Peyer's patch (tissue), 4 donors: ENCODE measurements around the gene SLC11A1. TPM values are rescaled to one million over a fixed set of nuclear protein-coding genes. Genes with fewer than 3 reads are reported as not detected.

ENCODE experiments used
- DNase-seq, 3 donors: peaks; one replicate each; pipeline ENCODE4 v3.0.0-alpha.2; 2017 to 2019
- H3K27ac ChIP-seq, 4 donors: fragments of 200-600 bp; sonication (generic); one replicate each; pipeline ENCODE4 v1.5.1; 2016 to 2019
- H3K27me3 ChIP-seq, 2 donors: fragments of 200-600 bp; sonication (generic); one replicate each; pipeline ENCODE4 v1.5.1; 2019
- H3K36me3 ChIP-seq, 3 donors: fragments of 200-600 bp; sonication (generic); one replicate each; pipeline ENCODE4 v1.5.1; 2016 to 2019
- H3K4me1 ChIP-seq, 4 donors: fragments of 200-600 bp; sonication (generic); one replicate each; pipeline ENCODE4 v1.5.1; 2016 to 2019
- H3K4me3 ChIP-seq, 4 donors: fragments of 200-600 bp; sonication (generic); 1 replicate in 3 of 4; 2 replicates in 1 of 4; pipeline ENCODE4 v1.5.1; 2016 to 2019; ENCODE audit warnings: mild to moderate bottlenecking in 1 of 4
- H3K9me3 ChIP-seq, 4 donors: fragments of 200-600 bp; sonication (generic); one replicate each; pipeline ENCODE4 v1.5.1; 2016 to 2019; ENCODE audit warnings: mild to moderate bottlenecking in 1 of 4
- POLR2A ChIP-seq, 2 donors: fragments of 450-650 bp; IDR thresholded peaks; one replicate each; pipeline ENCODE4 v1.5.1; 2017; ENCODE audit warnings: antibody characterized with exemption in 2 of 2, mild to moderate bottlenecking in 2 of 2, moderate library complexity in 2 of 2
- total RNA-seq, 4 donors: library from RNA; depleted of rRNA; stranded (reverse); fragments of >200 nt; gene quantifications; one replicate each; pipeline ENCODE4 v1.1.0, GENCODE V29; 2016
- TF ChIP-seq, protein P1 (sequence below), 6 experiments: fragments of 450-650 bp in 4 of 6; fragments of 200-600 bp in 2 of 6; sonication (generic) in 1 of 6; IDR thresholded peaks; one replicate each; pipeline ENCODE4 v1.5.1; 2017 to 2019; ENCODE audit warnings: antibody characterized with exemption in 6 of 6, mild to moderate bottlenecking in 3 of 6, moderate library complexity in 1 of 6

SLC11A1 gene
- total RNA-seq, 4 donors from 2014 or later: 2.8 to 21.5 (median 8.6) TPM

- no peaks in the 10 kb centered on the region for H3K4me1 ChIP-seq
- DNase-seq: peak in 1 of 3 donors; percentile 45
- no peaks in the 10 kb centered on the region for H3K27me3 ChIP-seq
- H3K9me3 ChIP-seq: no peaks in the 10 kb centered on the region
- no peak overlapping the region for H3K27ac ChIP-seq
- TF ChIP-seq POLR2A (IDR thresholded peaks at IDR 0.05): no peak
- TF ChIP-seq, protein P1, sequence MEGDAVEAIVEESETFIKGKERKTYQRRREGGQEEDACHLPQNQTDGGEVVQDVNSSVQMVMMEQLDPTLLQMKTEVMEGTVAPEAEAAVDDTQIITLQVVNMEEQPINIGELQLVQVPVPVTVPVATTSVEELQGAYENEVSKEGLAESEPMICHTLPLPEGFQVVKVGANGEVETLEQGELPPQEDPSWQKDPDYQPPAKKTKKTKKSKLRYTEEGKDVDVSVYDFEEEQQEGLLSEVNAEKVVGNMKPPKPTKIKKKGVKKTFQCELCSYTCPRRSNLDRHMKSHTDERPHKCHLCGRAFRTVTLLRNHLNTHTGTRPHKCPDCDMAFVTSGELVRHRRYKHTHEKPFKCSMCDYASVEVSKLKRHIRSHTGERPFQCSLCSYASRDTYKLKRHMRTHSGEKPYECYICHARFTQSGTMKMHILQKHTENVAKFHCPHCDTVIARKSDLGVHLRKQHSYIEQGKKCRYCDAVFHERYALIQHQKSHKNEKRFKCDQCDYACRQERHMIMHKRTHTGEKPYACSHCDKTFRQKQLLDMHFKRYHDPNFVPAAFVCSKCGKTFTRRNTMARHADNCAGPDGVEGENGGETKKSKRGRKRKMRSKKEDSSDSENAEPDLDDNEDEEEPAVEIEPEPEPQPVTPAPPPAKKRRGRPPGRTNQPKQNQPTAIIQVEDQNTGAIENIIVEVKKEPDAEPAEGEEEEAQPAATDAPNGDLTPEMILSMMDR (IDR thresholded peaks at IDR 0.05): no peak
- H3K4me3 ChIP-seq: no peak overlapping the region
- H3K36me3 ChIP-seq: peaks cover 0 to 66% (median 0%) of the 10 kb centered on the region in 3 donors
Measured at GRCh38 chr2:218428846-218429558, 46.9 kb downstream of the SLC11A1 start.

DNA sequence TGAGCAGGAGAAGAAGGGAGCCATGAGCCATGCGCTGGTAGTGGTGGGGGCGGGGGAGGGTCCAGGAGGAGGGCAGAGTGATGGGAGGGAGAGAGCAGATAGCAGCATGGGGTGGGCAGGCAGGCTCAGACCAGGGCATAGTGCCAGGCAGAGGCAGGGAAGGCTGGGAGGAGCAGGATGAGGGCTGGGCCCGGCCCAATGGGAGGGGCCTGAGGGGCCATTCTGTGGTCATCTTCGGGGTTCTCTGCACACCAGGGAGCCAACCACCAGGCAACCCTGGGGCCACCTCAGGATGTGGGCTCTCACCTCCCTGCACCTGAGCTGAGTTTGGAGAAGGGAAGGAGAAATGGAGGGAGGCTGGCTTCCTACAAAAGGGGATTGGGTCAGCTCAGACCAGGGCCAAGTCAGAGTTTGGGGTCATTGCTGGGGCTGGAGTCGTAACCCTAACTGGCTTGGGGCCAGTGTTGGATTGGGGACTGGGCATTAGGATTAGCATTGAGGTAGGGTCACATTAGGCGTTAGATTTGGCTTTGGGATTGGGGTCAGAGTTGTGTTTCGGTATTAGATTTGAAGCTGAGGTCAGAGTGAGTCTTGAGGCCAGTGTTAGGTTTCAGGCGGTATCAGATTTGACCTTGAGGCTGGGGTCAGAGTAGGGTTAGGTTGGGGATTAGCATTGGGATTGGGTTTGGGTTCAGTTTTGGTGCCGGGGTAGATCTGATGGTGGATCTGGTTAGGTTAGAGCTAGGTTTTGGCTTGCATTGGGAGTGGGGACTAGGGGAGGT is 48.0 kb downstream of the SLC11A1 start:
- H3K27me3 ChIP-seq: no peaks in the 10 kb centered on the region
- H3K9me3 ChIP-seq: no peaks in the 10 kb centered on the region
- H3K4me3 ChIP-seq: no peak overlapping the region
- peak in 1 of 3 donors; percentile 39 for DNase-seq
- no peaks in the 10 kb centered on the region for H3K4me1 ChIP-seq
- no peak overlapping the region for H3K27ac ChIP-seq
- no peak for TF ChIP-seq POLR2A (IDR thresholded peaks at IDR 0.05)
- TF ChIP-seq, protein P1 (IDR thresholded peaks at IDR 0.05): no peak
- H3K36me3 ChIP-seq: peaks cover 0 to 67% (median 0%) of the 10 kb centered on the region in 3 donors

DNA sequence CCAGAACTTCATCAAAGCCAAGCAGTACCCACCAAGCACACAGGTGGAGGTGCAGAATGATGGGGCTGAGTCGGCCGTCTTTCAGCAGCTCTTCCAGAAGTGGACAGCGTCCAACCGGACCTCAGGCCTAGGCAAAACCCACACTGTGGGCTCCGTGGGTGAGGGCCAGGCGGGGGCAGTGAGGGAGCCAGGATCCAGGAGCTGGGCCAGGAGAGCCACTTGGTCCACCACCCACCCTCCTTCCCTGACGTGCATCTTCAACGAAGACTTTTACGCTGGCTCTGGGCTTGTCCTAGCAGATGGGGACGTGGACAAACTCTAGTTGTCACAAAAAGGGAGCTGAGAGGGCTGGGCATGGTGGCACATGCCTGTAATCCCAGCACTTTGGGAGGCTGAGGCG is 48.6 kb downstream of the SLC11A1 start:
- H3K4me3 ChIP-seq: no peak overlapping the region
- peaks cover 0 to 67% (median 0%) of the 10 kb centered on the region in 3 donors for H3K36me3 ChIP-seq
- DNase-seq: no peak
- H3K27ac ChIP-seq: no peak overlapping the region
- no peaks in the 10 kb centered on the region for H3K27me3 ChIP-seq
- H3K4me1 ChIP-seq: no peaks in the 10 kb centered on the region
- TF ChIP-seq POLR2A (IDR thresholded peaks at IDR 0.05): no peak
- TF ChIP-seq, protein P1 (IDR thresholded peaks at IDR 0.05): no peak
- no peaks in the 10 kb centered on the region for H3K9me3 ChIP-seq

DNA sequence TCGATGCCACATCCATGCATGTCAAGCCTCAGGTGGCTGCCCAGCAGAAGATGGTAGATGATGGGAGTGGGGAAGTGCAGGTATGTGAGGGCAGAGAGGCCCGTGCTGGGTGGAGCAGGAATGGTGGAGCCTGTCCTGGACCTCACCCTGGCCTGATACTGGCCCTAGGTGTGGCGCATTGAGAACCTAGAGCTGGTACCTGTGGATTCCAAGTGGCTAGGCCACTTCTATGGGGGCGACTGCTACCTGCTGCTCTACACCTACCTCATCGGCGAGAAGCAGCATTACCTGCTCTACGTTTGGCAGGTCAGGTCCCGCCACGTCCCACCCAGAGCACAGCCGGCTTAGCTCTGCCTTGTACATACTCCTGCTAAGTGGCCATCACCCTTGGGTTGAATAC is 49.8 kb downstream of the SLC11A1 start:
- no peak for TF ChIP-seq POLR2A (IDR thresholded peaks at IDR 0.05)
- TF ChIP-seq, protein P1 (IDR thresholded peaks at IDR 0.05): no peak
- Histone ChIP-seq H3K9me3 (no peaks in the 10 kb centered on the region), H3K36me3 (peaks cover 0 to 65% (median 0%) of the 10 kb centered on the region in 3 donors), H3K4me3 (no peak overlapping the region), H3K27me3 (no peaks in the 10 kb centered on the region), H3K27ac (no peak overlapping the region), H3K4me1 (no peaks in the 10 kb centered on the region)
- no peak for DNase-seq

DNA sequence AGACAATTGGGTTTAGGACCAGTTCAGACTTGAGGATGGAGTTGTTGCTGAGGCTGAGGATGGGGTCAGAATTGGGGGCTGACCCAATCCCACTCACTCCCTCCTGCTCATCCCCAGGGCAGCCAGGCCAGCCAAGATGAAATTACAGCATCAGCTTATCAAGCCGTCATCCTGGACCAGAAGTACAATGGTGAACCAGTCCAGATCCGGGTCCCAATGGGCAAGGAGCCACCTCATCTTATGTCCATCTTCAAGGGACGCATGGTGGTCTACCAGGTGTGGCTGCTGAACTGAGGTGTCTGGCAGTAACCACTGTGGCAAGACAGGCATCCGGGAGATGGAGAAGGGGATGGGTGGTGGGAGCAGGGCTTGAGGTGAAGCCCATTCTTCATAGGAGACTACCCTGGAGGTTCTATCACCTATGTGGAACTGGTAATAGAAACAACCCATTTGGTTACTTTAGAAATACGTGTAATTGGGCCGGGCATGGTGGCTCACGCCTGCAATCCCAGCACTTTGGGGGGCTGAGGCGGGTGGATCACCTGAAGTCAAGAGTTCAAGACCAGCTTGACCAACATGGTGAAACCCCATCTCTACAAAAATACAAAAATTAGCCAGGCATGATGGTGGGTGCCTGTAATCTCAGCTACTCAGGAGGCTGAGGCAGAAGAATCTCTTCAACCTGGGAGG is 50.7 kb downstream of the SLC11A1 start:
- Histone ChIP-seq H3K27me3 (no peaks in the 10 kb centered on the region), H3K36me3 (peaks cover 0 to 64% (median 0%) of the 10 kb centered on the region in 3 donors), H3K9me3 (no peaks in the 10 kb centered on the region), H3K4me3 (no peak overlapping the region), H3K4me1 (peaks cover 0 to 2% (median 0%) of the 10 kb centered on the region in 4 donors), H3K27ac (no peak overlapping the region)
- peak in 1 of 3 donors; percentile 38 for DNase-seq
- no peak for TF ChIP-seq POLR2A (IDR thresholded peaks at IDR 0.05)
- TF ChIP-seq, protein P1 (IDR thresholded peaks at IDR 0.05): no peak
